ENCODE results near the gene ACVR1B. TPM values are rescaled to one million over a fixed set of nuclear protein-coding genes. Genes with fewer than 3 reads are reported as not detected.
"Not testable (repeated sequence)": the region's sequence is repeated elsewhere in the genome, so short reads cannot be mapped to it uniquely, and the experiment has no call there.

ACVR1B gene
- total and polyA plus RNA-seq, 5 experiments from 2014 or later = 1.2 to 12.6 (median 2.3) TPM

DNA sequence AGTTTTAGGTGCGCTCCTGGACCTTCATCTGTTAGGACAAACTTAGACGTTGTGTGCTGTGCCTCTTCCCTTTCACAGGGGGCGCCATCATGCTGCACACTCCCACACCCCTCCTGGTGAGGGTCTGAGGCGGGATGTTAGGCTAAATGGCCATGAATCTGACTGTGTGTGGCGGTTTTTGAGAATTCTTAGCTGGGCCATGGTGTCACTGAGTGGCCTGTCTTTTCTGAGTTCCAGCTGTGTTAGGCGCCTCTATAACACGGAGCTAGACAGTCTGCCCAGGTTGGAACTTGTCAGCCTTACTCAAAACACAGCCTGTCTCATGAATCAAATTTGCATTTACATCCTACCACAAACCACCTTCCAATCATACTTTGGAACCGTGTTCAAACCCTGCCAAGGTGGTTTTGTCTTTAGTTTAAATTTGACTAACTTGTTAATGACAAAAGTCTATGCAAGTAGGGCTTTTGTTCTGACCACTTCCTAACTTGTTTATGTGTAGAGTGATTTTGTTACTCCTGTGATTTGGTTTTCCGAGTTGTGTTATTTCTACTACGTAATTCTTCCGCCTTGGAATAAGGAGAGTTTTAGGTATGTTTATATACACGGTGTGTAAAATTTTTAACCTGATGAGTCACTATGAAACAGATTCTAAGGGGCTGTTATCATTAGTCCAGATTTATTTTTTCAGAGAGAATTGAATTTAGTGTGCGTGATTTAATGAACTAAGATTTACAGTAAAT lies 19.6 kb downstream of the ACVR1B start:
- H3K9me3 Mint-ChIP-seq = no peaks in the 10 kb centered on the region
- no peaks in the 10 kb centered on the region for H3K27me3 Mint-ChIP-seq
- DNase-seq (peak in 5 of 10 donors; percentile 11 to 43 (median 33)), ATAC-seq (peak; percentile 68 to 72)
- POLR2A ChIA-PET = interaction anchor here (0.6 kb wide), 1 partner anchor 1031 kb away, joined by 3 read pairs; no protein-coding TSS in a partner anchor
- H3K27ac Mint-ChIP-seq = peak overlapping the region; percentile 27 to 88 (median 74)
- H3K4me1 Mint-ChIP-seq = peaks cover 47 to 69% (median 64%) of the 10 kb centered on the region in 4 donors
- H3K4me3 Mint-ChIP-seq = peak overlapping the region; percentile 4 to 80 (median 62)
- peaks cover 0 to 8% (median 7%) of the 10 kb centered on the region in 3 donors for H3K36me3 Mint-ChIP-seq

DNA sequence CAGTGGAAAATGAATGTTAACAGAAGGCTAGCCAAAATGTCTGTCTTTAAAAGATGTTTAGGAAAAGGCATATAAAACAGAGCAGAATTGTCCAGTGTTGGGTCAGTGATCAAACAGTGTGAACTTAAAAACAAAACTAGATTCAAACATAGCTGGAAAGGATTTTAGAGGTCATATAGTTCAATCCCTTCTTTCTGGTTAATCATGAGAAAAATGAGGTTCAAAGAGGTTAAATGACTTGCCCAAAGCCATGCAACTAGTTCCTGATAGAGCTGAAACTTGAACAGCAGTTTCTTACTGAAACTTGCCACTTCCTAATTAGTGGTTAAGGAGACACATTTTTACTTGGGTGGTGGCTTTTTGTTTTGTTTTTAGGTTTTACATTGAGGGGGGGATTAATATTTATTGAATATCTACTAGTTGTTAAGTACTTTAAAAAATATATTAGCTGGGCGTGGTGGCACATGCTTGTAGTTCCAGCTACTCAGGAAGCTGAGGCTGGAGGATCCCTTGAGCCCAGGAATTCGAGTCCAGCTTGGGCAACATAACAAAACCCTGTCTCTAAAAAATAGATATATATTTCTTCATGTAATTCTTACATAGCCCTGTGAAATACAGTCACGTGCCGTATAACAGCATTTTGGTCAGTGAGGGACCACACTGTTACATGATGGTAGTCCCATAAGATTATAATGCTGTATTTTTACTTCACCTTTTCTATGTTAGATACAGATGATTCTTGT lies 20.4 kb downstream of the ACVR1B start:
- H3K9me3 Mint-ChIP-seq = no peaks in the 10 kb centered on the region

DNA sequence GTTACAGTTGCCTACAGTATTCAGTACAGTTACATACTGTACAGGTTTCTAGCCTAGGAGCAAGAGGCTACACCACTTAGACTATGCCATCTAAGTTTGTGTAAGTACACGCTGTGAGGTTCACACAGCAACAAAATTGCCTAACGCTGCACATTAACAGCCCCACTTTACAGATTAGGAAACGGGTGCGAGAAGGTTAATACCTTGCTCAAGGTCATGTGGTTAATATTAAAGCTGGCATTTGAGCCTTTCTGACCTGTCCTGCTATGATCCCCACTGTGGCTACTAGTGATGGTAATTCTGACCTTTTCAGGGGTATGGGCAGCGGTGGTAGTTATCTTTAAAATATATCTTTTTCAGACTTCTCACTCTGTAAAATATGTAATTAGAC lies 20.9 kb downstream of the ACVR1B start:
- ATAC-seq (peak in 1 of 2 donors; percentile 15), DNase-seq (no peak)
- H3K4me1 Mint-ChIP-seq = peaks cover 53 to 78% (median 69%) of the 10 kb centered on the region in 4 donors
- peak overlapping the region; percentile 40 to 75 (median 64) for H3K4me3 Mint-ChIP-seq
- POLR2A ChIA-PET = interaction anchor here (1.0 kb wide), 1 partner anchor 18 kb away, joined by 3 read pairs; no protein-coding TSS in a partner anchor
- no peaks in the 10 kb centered on the region for H3K27me3 Mint-ChIP-seq
- peaks cover 0 to 19% (median 13%) of the 10 kb centered on the region in 3 donors for H3K36me3 Mint-ChIP-seq
- H3K27ac Mint-ChIP-seq = peak overlapping the region in 9 of 10 donors; percentile 61 to 90 (median 81)
- no peaks in the 10 kb centered on the region for H3K9me3 Mint-ChIP-seq

More for the DNA sequence above, 20.4 kb downstream of the ACVR1B start:
- POLR2A ChIA-PET = interaction anchor here (1.0 kb wide), 1 partner anchor 17 kb away, joined by 3 read pairs; no protein-coding TSS in a partner anchor
- Mint-ChIP-seq H3K36me3 (peaks cover 0 to 15% (median 13%) of the 10 kb centered on the region in 3 donors), H3K4me1 (peaks cover 53 to 77% (median 68%) of the 10 kb centered on the region in 4 donors), H3K4me3 (peak overlapping the region in 9 of 10 donors; percentile 9 to 80 (median 65)), H3K27me3 (no peaks in the 10 kb centered on the region), H3K27ac (peak overlapping the region in 9 of 10 donors; percentile 27 to 88 (median 76))
- DNase-seq = no peak
- no peak for ATAC-seq

DNA sequence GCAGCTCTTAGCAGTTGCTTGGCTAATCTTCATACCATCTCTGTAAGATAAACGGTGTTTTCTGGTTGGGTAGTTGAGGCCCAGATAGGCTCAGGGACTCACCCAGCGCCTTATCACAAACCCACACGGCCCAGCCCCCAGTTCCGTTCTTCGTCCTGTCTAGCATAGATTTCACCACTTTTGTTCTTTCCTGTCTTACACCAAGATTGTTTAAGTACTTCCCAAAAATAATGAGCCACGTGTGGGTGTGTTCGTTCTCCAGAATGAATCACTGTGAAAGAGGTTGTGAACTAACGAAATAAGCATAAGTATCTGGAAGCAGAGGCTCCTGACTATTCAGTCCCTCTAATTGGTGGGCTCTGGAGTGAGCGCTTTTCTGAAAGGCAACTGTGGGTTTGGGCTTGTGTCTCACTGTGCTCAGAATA lies 21.4 kb downstream of the ACVR1B start:
- Mint-ChIP-seq H3K4me3 (peak overlapping the region; percentile 40 to 75 (median 64)), H3K27ac (peak overlapping the region in 9 of 10 donors; percentile 61 to 90 (median 81)), H3K4me1 (peaks cover 53 to 78% (median 69%) of the 10 kb centered on the region in 4 donors), H3K36me3 (peaks cover 0 to 23% (median 13%) of the 10 kb centered on the region in 3 donors), H3K27me3 (no peaks in the 10 kb centered on the region), H3K9me3 (no peaks in the 10 kb centered on the region)
- ATAC-seq = peak; percentile 71 to 75
- POLR2A ChIA-PET = no interaction called here
- DNase-seq = peak in 4 of 10 donors; percentile 10 to 32 (median 25)

DNA sequence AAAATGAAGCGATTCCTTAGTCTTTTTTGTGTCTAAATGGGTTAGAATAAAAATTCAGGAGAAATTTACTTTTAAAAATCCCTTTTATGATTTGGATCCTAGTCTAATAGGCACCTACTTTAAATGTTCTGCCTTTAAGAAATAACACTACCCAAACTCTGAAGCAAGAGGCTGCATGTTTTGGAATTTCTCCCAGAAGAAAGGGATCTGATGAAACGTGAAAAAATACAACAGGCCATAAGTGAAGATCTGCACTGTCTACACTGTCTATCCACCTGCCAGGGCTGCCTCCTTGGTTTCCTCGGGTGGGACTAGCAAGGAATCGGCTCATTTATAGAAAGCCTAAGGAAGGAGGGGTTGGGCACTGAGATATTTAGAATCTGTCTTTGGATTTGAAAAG lies 22.1 kb downstream of the ACVR1B start:
- Mint-ChIP-seq H3K27ac (peak overlapping the region in 9 of 10 donors; percentile 11 to 90 (median 81)), H3K9me3 (no peaks in the 10 kb centered on the region), H3K4me3 (peak overlapping the region in 8 of 10 donors; percentile 3 to 75 (median 49)), H3K27me3 (no peaks in the 10 kb centered on the region), H3K4me1 (peaks cover 51 to 78% (median 69%) of the 10 kb centered on the region in 4 donors), H3K36me3 (peaks cover 0 to 30% (median 13%) of the 10 kb centered on the region in 3 donors)
- DNase-seq (no peak), ATAC-seq (no peak)
- POLR2A ChIA-PET = no interaction called here

GRCh38 chr12:51974646-51975045 lies 23.1 kb downstream of the ACVR1B start:
- no peaks in the 10 kb centered on the region for H3K9me3 Mint-ChIP-seq
- H3K4me3 Mint-ChIP-seq = peak overlapping the region in 9 of 10 donors; percentile 27 to 80 (median 61)
- peaks cover 0 to 34% (median 13%) of the 10 kb centered on the region in 3 donors for H3K36me3 Mint-ChIP-seq
- no peaks in the 10 kb centered on the region for H3K27me3 Mint-ChIP-seq
- ATAC-seq = peak in 1 of 2 donors; percentile 36
- POLR2A ChIA-PET = interaction anchor here (0.9 to 1.1 kb wide), 3 partner anchors 20 to 154 kb away, joined by 3 to 4 read pairs (median 3); no protein-coding TSS in a partner anchor
- peak in 1 of 10 donors; percentile 17 for DNase-seq
- peaks cover 50 to 73% (median 67%) of the 10 kb centered on the region in 4 donors for H3K4me1 Mint-ChIP-seq
- peak overlapping the region in 9 of 10 donors; percentile 22 to 88 (median 73) for H3K27ac Mint-ChIP-seq

GRCh38 chr12:51975196-51975595 lies 23.7 kb downstream of the ACVR1B start:
- Mint-ChIP-seq H3K4me3 (peak overlapping the region in 8 of 10 donors; percentile 14 to 80 (median 62)), H3K27me3 (no peaks in the 10 kb centered on the region), H3K4me1 (peaks cover 47 to 72% (median 66%) of the 10 kb centered on the region in 4 donors), H3K9me3 (no peaks in the 10 kb centered on the region), H3K27ac (peak overlapping the region in 7 of 10 donors; percentile 35 to 88 (median 56)), H3K36me3 (peaks cover 0 to 40% (median 13%) of the 10 kb centered on the region in 3 donors)
- no peak for DNase-seq
- POLR2A ChIA-PET = interaction anchor here (1.0 to 1.1 kb wide), 2 partner anchors 21 to 155 kb away, joined by 3 read pairs; no protein-coding TSS in a partner anchor
- no peak for ATAC-seq

DNA sequence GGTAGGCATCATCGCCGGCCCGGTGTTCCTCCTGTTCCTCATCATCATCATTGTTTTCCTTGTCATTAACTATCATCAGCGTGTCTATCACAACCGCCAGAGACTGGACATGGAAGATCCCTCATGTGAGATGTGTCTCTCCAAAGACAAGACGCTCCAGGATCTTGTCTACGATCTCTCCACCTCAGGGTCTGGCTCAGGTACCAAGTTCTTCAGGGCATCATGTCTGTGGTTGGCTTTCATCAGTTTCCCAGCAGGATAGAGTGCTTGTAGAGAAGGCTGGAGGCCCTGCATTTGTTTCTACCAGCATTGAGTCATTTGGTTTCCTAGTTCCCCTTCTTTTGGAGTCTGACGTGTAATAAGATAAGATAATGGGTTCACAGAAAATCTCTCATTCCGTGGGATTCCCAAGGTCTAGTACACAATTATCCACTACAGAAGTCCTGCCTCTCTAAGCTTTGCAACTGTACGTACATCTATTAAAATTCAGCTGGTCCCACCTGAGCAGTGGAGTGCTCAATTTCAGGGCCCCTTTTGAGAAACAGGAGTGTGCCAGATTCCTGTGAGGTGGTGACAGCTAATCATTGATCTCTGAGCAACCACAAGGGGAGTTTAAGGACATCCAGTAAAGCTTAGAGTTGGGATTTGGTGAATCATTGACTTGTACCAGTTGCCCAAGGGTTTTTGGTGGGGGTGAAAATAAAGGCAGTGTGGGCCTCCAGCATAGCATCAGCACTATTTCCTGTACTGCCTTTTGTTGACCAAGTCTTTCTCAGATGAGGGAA lies 25.1 kb downstream of the ACVR1B start:
- POLR2A ChIA-PET = interaction anchor here (1.5 kb wide), 1 partner anchor 31 kb away, joined by 4 read pairs; no protein-coding TSS in a partner anchor
- ATAC-seq = no peak
- H3K27me3 Mint-ChIP-seq = no peaks in the 10 kb centered on the region

GRCh38 chr12:51977320-51977753 lies 25.8 kb downstream of the ACVR1B start:
- H3K4me3 Mint-ChIP-seq = no peak overlapping the region
- DNase-seq = no peak
- no peaks in the 10 kb centered on the region for H3K27me3 Mint-ChIP-seq
- H3K27ac Mint-ChIP-seq = no peak overlapping the region
- peaks cover 4 to 56% (median 17%) of the 10 kb centered on the region in 3 donors for H3K36me3 Mint-ChIP-seq
- no peaks in the 10 kb centered on the region for H3K9me3 Mint-ChIP-seq
- peaks cover 44 to 57% (median 53%) of the 10 kb centered on the region in 4 donors for H3K4me1 Mint-ChIP-seq
- ATAC-seq = no peak
- POLR2A ChIA-PET = interaction anchor here (1.5 kb wide), 1 partner anchor 31 kb away, joined by 4 read pairs; no protein-coding TSS in a partner anchor

More for the DNA sequence above, 25.1 kb downstream of the ACVR1B start:
- no peaks in the 10 kb centered on the region for H3K9me3 Mint-ChIP-seq
- H3K36me3 Mint-ChIP-seq = peaks cover 4 to 49% (median 13%) of the 10 kb centered on the region in 3 donors
- no peak for DNase-seq
- H3K27ac Mint-ChIP-seq = peak overlapping the region in 3 of 10 donors; percentile 39 to 71 (median 56)
- peaks cover 46 to 65% (median 60%) of the 10 kb centered on the region in 4 donors for H3K4me1 Mint-ChIP-seq
- peak overlapping the region in 1 of 10 donors; percentile 22 for H3K4me3 Mint-ChIP-seq

DNA sequence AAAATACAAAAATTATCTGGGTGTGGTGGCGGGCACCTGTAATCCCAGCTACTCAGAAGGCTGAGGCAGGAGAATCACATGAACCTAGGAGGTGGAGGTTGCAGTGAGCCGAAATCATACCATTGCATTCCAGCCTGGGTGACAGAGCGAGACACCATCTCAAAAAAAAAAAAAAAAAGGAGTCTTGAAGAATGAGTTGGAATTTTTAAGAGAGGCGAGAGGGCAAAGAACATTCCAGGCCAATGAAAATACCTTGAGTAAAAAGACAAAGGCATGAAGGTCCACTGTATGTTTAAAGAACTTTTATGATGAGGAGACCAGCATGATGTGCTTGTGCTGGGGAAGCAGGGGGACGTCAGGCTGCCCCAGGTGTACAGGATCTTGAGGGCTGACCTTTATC lies 27.8 kb downstream of the ACVR1B start:
- DNase-seq, H3K9me3 Mint-ChIP-seq, H3K4me3 Mint-ChIP-seq, POLR2A ChIA-PET, H3K27me3 Mint-ChIP-seq, ATAC-seq: not testable (repeated sequence)
- H3K27ac Mint-ChIP-seq = peak overlapping the region in 1 of 10 donors; percentile 27
- peaks cover 4 to 67% (median 25%) of the 10 kb centered on the region in 3 donors for H3K36me3 Mint-ChIP-seq
- H3K4me1 Mint-ChIP-seq = peaks cover 28 to 37% (median 33%) of the 10 kb centered on the region in 4 donors
